RKO (cell line): ENCODE data around the gene DFFA.
A peak's percentile ranks its signal among the peaks of the same experiment; 100 is the strongest.
"Not testable (repeated sequence)": the region's sequence is repeated elsewhere in the genome, so short reads cannot be mapped to it uniquely, and the experiment has no call there.

Experiments
- DNase-seq: peaks from one replicate; pipeline ENCODE4 v3.0.0-alpha.2; 2016; ENCODE audit warnings: low spot score

DFFA gene

DNA sequence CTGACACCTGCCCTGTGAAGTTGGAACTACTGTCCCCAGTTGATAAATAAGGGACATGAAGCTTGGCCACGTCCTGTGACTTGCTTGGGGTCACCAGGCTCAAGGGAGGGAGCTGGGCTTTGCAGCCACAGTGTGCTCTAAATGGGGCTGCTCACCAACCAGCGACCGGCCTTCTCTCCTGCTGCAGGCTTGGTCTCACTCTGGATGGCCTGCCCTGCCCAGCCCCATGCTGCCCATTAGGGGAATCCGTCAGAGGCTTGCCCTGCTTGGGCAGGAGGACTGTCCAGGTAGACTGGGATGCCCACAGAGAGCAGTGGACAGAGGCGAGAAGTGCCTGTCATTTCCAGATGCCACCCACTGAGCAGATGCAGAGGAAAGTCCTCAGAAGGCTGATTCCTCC, 43.3 kb downstream of the DFFA start:
- no peak for DNase-seq

DNA sequence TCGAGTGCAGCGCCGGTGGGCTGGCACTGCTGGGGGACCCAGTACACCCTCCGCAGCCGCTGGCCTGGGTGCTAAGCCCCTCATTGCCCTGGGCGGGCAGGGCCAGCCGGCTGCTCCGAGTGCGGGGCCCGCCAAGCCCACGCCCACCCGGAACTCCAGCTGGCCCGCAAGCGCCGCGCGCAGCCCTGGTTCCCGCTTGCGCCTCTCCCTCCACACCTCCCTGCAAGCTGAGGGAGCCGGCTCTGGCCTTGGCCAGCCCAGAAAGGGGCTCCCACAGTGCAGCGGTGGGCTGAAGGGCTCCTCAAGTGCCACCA, 45.8 kb downstream of the DFFA start:
- not testable (repeated sequence) for DNase-seq

DNA sequence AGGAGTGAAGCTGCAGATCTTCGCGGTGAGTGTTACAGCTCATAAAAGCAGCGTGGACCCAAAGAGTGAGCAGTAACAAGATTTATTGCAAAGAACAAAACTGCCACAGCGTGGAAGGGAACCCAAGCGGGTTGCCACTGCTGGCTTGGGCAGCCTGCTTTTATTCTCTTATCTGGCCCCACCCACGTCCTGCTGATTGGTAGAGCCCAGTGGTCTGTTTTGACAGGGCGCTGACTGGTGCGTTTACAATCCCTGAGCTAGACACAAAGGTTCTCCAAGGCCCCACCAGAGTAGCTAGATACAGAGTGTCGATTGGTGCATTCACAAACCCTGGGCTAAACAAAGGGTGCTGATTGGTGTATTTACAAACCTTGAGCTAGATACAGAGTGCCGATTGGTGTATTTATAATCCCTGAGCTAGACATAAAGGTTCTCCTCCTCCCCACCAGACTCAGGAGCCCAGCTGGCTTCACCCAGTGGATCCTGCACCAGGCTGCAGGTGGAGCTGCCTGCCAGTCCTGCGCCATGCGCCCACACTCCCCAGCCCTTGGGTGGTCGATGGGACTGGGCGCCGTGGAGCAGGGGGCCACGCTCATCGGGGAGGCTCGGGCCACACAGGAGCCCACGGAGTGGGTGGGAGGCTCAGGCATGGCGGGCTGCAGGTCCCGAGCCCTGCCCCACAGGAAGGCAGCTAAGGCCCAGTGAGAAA, 46.3 kb downstream of the DFFA start:
- not testable (repeated sequence) for DNase-seq

DNA sequence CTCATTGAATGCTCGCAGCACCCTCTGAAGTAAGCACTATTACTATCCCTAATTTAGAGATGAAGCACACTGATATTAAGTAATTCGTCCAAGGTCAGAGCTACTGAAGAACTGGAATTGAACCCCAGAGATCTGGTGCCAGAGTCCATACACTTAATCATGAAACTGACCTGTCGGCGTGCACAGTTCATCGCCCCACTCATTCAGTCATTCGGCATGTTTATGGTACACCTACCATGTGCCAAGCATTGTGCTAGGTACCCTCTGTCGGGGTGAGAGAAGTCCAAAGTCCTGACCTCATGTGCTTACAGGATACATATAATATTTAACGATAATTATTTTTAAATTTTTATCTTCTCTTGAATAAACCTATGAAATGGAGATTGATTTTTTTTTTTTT, 47.7 kb downstream of the DFFA start:
- no peak for DNase-seq

DNA sequence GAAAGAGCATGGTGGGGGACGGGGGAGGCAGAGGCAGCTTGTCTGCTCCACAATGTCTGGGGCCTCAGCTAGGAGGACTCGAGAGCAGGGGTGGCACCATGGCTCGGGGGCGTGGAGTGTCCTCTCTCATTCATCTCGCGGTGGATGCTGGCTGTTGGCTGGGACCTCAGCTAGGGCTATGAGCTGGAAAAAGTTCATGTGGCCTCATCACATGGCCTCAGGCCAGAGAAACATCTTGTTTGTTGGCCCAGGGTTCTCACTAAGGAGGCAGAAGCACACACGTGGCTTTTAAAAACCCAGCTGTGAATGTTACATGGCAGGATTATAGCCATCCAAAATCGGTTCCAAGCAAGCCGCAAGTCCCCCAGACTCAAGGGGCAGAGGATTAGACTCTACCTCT, 48.3 kb downstream of the DFFA start:
- DNase-seq = no peak

DNA sequence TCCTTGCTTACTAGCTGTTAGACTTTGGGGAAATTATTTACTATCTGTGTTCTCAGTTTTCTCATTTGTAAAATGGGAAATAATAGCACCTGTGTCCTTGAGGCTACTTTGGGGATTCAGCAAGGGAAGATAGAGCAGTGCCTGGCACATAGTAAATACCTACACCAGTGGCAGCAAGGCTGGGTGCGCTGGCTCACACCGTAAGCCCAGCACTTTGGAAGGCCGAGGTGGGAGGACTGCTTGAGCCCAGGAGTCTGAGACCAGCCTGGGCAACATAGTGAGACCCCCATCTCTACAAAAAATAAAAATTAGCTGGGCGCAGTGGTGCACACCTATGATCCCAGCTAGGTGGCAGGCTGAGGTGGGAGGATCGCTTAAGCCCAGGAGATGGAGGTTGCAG, 50.7 kb downstream of the DFFA start:
- DNase-seq = no peak

DNA sequence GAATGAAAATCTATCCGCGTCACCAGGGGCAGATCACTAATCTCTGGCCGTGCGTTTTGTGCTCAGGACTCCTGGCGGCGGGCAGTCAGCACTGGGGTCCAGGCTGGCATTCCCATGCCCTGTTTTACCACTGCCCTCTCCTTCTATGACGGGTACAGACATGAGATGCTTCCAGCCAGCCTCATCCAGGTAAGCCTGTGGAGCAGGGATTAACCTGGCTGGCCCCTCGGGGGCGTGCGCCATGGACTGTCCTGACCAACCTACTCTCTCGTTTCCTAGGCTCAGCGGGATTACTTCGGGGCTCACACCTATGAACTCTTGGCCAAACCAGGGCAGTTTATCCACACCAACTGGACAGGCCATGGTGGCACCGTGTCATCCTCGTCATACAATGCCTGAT, 53.0 kb downstream of the DFFA start:
- DNase-seq = no peak

DNA sequence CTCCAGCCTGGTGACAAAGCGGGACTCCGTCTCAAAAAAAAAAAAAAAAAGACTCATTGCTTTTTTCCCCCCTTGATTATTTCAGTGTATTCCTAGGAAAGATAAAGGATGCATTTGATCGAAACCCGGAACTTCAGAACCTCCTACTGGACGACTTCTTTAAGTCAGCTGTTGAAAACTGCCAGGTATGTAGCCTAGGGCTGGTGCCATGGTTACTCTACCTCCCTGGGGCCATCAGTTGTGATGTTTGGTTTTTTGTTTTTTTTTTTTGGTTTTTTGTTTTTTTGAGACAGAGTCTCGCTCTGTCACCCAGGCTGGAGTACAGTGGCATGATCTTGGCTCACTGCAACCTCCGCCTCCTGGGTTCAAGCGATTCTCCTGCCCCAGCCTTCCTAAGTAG, 53.6 kb downstream of the DFFA start:
- not testable (repeated sequence) for DNase-seq

DNA sequence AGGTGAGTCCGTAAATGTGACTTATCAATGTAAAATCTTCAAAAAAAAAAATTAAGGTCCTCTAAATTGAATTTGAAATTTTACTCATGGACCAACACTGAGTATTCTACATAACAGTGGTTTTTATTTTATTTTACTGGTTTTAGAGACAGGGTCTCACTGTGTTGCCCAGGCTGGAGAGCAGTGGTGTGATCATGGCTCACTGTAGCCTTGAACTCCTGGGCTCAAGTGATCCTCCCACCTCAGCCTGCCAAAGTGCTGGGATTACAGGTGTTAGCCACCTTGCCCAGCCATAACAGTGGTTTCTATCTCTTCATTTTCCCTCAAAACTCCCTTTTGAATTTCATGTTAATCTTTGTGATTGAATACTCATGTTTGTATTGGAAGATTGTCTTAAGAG, 56.4 kb downstream of the DFFA start:
- DNase-seq = not testable (repeated sequence)

DNA sequence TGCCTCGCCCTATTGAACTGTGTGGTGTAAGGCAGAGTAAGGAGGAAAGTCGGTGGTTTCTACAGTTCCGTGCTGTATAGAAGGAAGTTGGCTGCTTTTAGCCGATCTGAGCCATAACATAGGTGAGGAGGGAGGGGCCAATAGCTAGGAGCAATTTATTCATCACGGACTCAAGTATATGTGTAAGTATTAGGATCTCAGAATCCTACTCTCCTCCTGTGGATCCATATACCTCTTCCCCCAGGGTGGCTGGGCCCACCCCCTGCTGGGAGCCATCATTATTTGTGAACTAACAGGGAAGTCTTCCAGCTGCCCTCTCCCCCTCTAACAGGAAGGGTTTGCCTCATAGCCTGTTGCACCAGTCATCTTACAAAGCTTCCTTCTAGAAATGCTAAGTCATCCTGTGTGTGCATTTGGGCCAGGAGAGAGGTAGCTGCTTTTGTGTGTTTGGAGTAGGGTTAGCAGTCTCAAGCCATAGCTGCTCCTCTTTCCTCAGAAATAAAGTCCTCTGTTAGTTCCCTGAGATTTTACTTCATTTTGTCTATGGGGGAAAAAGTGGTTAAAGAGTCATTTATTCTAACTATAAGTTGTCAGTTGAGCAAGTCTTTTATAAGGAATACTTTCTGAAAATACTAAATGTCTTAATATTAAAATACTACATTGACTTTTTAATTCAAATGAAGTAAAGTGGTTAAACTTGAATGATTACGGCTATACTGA, 57.0 kb downstream of the DFFA start:
- peak; percentile 38 for DNase-seq

DNA sequence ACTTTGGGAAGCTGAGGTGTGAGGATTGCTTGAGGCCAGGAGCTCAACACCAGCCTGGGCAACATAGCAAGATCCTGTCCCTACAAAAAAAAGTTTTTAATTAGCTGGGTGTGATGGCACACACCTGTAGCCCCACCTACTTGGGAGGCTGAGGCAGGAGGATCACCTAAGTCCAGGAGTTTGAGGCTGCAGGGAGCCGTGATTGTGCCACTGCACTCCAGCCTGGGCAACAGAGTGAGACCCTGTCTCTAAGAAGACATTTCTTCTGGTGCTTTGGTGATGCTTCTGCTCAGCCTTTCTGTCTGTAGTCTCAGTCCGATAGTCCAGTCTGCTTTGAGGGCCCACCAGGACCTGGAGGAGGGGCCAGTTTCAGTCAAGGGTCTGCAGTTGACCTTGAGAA, 65.1 kb downstream of the DFFA start:
- no peak for DNase-seq
